GM23248 (cell line): Measurements from ENCODE around the gene BRAF. TPM values are rescaled to one million over a fixed set of nuclear protein-coding genes. Genes with fewer than 3 reads are reported as not detected.
"Not testable (repeated sequence)": the region's sequence is repeated elsewhere in the genome, so short reads cannot be mapped to it uniquely, and the experiment has no call there.

ENCODE experiments used
- DNase-seq: peaks from one replicate; pipeline ENCODE4 v3.0.0-alpha.2; 2015
- H2AFZ ChIP-seq: fragments of 200-600 bp; sonication (generic); 2 replicates; pipeline ENCODE4 v1.6.1; 2016; ENCODE audit warnings: antibody characterized with exemption
- H3F3A ChIP-seq: fragments of 200-600 bp; sonication (generic); 2 replicates; pipeline ENCODE4 v1.6.1; 2016; ENCODE audit warnings: mild to moderate bottlenecking, antibody characterized with exemption, mixed run types; ENCODE audit not compliant: insufficient read depth
- H3K27ac ChIP-seq: fragments of 200-600 bp; sonication (generic); 2 replicates; pipeline ENCODE4 v1.5.1; 2016; ENCODE audit warnings: mild to moderate bottlenecking
- H3K27me3 ChIP-seq: fragments of 200-600 bp; sonication (generic); replicated peaks from 2 replicates; pipeline ENCODE4 v1.6.1; 2016; ENCODE audit warnings: mild to moderate bottlenecking; ENCODE audit not compliant: insufficient read depth
- H3K36me3 ChIP-seq: fragments of 200-600 bp; sonication (generic); 2 replicates; pipeline ENCODE4 v1.6.1; 2016; ENCODE audit warnings: low read depth, mild to moderate bottlenecking
- H3K4me1 ChIP-seq: fragments of 200-600 bp; sonication (generic); 2 replicates; pipeline ENCODE4 v1.6.1; 2016; ENCODE audit warnings: mild to moderate bottlenecking; ENCODE audit not compliant: insufficient read depth
- H3K4me2 ChIP-seq: fragments of 200-600 bp; sonication (generic); one replicate; pipeline ENCODE4 v1.6.1; 2016; ENCODE audit warnings: mild to moderate bottlenecking; ENCODE audit not compliant: unreplicated experiment
- H3K4me3 ChIP-seq: fragments of 200-600 bp; sonication (generic); 2 replicates; pipeline ENCODE4 v1.5.1; 2016; ENCODE audit warnings: mild to moderate bottlenecking
- H3K79me2 ChIP-seq: fragments of 200-600 bp; sonication (generic); 2 replicates; pipeline ENCODE4 v1.6.1; 2016; ENCODE audit warnings: mild to moderate bottlenecking; ENCODE audit not compliant: insufficient read depth
- H3K9ac ChIP-seq: fragments of 200-600 bp; sonication (generic); 2 replicates; pipeline ENCODE4 v1.6.1; 2016; ENCODE audit warnings: mild to moderate bottlenecking
- H3K9me2 ChIP-seq: fragments of 200-600 bp; sonication (generic); 2 replicates; pipeline ENCODE4 v1.6.1; 2016; ENCODE audit warnings: mixed run types, mild to moderate bottlenecking, moderate library complexity; ENCODE audit not compliant: insufficient read depth
- H3K9me3 ChIP-seq: fragments of 200-600 bp; sonication (generic); one replicate; pipeline ENCODE4 v1.6.1; 2017; ENCODE audit warnings: low read depth
- H4K20me1 ChIP-seq: fragments of 200-600 bp; sonication (generic); 2 replicates; pipeline ENCODE4 v1.6.0; 2016; ENCODE audit not compliant: insufficient read depth
- EZH2 ChIP-seq: fragments of 200-600 bp; sonication (generic); IDR thresholded peaks from 2 replicates; pipeline ENCODE4 v1.6.1; 2018; ENCODE audit warnings: antibody characterized with exemption, mild to moderate bottlenecking; ENCODE audit not compliant: insufficient read depth, poor library complexity, severe bottlenecking
- EZH2phosphoT487 ChIP-seq: fragments of 200-600 bp; sonication (generic); IDR thresholded peaks from 2 replicates; pipeline ENCODE4 v1.6.1; 2018; ENCODE audit warnings: antibody characterized with exemption, moderate library complexity, mild to moderate bottlenecking, low read depth; ENCODE audit not compliant: insufficient read depth
- WGBS, 2 experiments: methylation state at CpG; one replicate each; pipeline ENCODE4 v1.1.6; 2015 to 2017; ENCODE audit warnings: low lambda C conversion rate in 2 of 2, low coverage in 1 of 2; ENCODE audit errors: missing lambda C conversion rate in 2 of 2; 5-methylcytosine and 5-hydroxymethylcytosine counted together
- in situ Hi-C: fragments of 300-500 bp; cut with MboI; formaldehyde crosslinking; loops from 2 replicates; pipeline ENCODE4 v1.15.0; 2020
- polyA plus RNA-seq: library from polyadenylated mRNA; unstranded; fragments of >200 nt; fragmentation: Nextera tagmentation; extraction: Ambion mirVana; gene quantifications from 2 replicates; pipeline ENCODE4 v1.2.1, GENCODE V29; 2016
- small RNA-seq: library from RNA; depleted of rRNA; stranded (forward); fragments of <200 nt; gene quantifications from one replicate; pipeline ENCODE3, GENCODE V24; 2014; ENCODE audit warnings: low read depth, low replicate concordance
- total RNA-seq: library from RNA; depleted of rRNA; stranded (reverse); fragments of >200 nt; shearing (Covaris generic); gene quantifications from 2 replicates; pipeline ENCODE4 v1.2.3, GENCODE V29; 2014; rRNA removed

The BRAF gene
- total and polyA plus RNA-seq, 2 experiments from 2014 or later, result 5.8 to 11.0 TPM

DNA sequence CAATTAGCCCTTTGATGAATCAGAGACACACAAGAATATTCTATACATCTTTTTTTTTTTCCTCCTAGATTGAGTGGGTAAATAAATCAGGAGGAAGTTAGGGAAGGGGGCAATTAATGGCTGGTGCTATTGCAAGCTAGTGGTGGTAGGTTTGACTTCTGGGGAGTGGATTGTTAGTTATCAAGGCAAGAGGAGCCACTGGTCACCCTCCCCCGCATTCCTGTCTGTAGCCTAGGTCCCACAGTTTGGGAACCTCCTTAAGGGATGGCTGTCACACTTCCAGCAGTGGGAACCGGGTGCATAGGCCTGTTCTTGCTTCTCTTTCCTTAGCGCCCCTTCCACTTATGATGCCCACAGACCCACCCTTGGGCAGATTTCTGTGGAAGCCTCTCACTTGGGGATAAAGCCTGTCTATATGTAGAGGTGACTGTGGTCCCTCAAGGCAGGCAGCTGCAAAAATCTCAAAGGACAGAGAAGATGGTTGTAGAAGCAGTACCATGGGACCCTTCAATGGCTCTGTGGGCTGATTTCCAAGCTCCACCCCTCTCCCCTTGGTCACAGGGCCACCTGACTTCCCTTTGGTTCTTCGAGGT lies 254.3 kb downstream of the BRAF start:
- Histone ChIP-seq H3K36me3 (no peaks in the 10 kb centered on the region), H3K27me3 (0 out of 2 replicates have a peak, but pooled peaks cover 5% of the 10 kb centered on the region), H3K4me2 (no peak overlapping the region), H3K27ac (no peak overlapping the region), H3K4me3 (no peak overlapping the region), H3F3A (peaks cover 12% of the 10 kb centered on the region; the same call in 1 of the 2 replicates), H4K20me1 (no peaks in the 10 kb centered on the region), H3K79me2 (no peaks in the 10 kb centered on the region), H3K9me2 (no peaks in the 10 kb centered on the region), H3K9ac (no peak overlapping the region), H3K4me1 (peaks cover 10% of the 10 kb centered on the region), H2AFZ (no peak overlapping the region), H3K9me3 (no peaks in the 10 kb centered on the region)
- DNase-seq, result no peak
- TF ChIP-seq EZH2phosphoT487, result no peak
- no peak for TF ChIP-seq EZH2
- 72 to 77% methylated on average over 4 of the region's 4 CpGs for WGBS, 2 experiments
- in situ Hi-C loops, result no loop called here

- WGBS, 2 experiments, result 81 to 85% methylated on average over 10 of the region's 10 CpGs
- H3K9ac ChIP-seq, H4K20me1 ChIP-seq, H3K9me2 ChIP-seq, H3K9me3 ChIP-seq, in situ Hi-C loops, H3F3A ChIP-seq, H3K4me1 ChIP-seq, H3K27ac ChIP-seq, H3K4me3 ChIP-seq, H2AFZ ChIP-seq, DNase-seq, H3K27me3 ChIP-seq, H3K36me3 ChIP-seq, H3K79me2 ChIP-seq, H3K4me2 ChIP-seq: not testable (repeated sequence)
Observed at GRCh38 chr7:140669862-140670261, 254.9 kb downstream of the BRAF start.

DNA sequence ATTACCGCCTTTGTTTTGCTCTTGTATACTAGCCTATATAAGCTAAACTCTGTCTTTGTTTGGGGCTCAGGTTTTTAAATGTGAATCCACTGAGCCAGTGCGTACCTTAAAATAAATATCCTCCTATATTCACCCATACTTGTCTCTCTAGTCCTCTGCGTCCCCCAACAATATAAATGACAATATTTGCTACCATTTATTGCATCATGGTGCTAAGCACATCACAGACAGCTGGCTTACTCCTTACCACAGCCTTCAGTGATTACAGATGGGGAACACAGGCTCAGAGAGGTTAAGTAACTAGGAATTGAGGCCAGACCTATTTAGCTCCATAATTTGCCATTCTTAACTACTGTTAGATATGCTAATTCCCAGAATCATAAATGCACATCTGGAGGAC lies 255.4 kb downstream of the BRAF start:
- Histone ChIP-seq H3F3A (peaks cover 5% of the 10 kb centered on the region; the same call in 1 of the 2 replicates), H3K79me2 (no peaks in the 10 kb centered on the region), H3K4me3 (no peak overlapping the region), H4K20me1 (no peaks in the 10 kb centered on the region), H3K9ac (no peak overlapping the region), H3K4me1 (no peaks in the 10 kb centered on the region), H3K36me3 (no peaks in the 10 kb centered on the region), H2AFZ (no peak overlapping the region), H3K27me3 (0 out of 2 replicates have a peak, but pooled peaks cover 5% of the 10 kb centered on the region), H3K4me2 (no peak overlapping the region), H3K9me2 (no peaks in the 10 kb centered on the region), H3K9me3 (no peaks in the 10 kb centered on the region), H3K27ac (no peak overlapping the region)
- no peak for DNase-seq
- 90 to 92% methylated on average over 3 of the region's 3 CpGs for WGBS, 2 experiments
- TF ChIP-seq EZH2phosphoT487, result no peak
- TF ChIP-seq EZH2, result no peak
- in situ Hi-C loops, result no loop called here

Small RNAs within 50 kb of the gene (small RNA-seq; reads per million reads assigned to genes)
- gene AC006006.1 (not detected), gene RNU6-85P (not detected)

Other genes with a start within 250 kb of the BRAF start
- 236 and 324 TPM in 2 replicates for gene NDUFB2, start 228.2 kb downstream of the BRAF start, total RNA-seq
- 411 and 432 TPM in 2 replicates for gene NDUFB2, start 228.2 kb downstream of the BRAF start, polyA plus RNA-seq
- gene MRPS33, start 90.0 kb upstream of the BRAF start, total RNA-seq, result 12.0 and 24.0 TPM in 2 replicates
- gene MRPS33, start 90.0 kb upstream of the BRAF start, polyA plus RNA-seq, result 70.7 and 70.8 TPM in 2 replicates
- gene TMEM178B, start 149.1 kb upstream of the BRAF start, total RNA-seq, result 0.22 and 0.25 TPM in 2 replicates
- gene TMEM178B, start 149.1 kb upstream of the BRAF start, polyA plus RNA-seq, result 0.04 and 0.05 TPM in 2 replicates